ENCODE data around the gene ADGRA1.

- TF ChIP-seq, protein P1, sequence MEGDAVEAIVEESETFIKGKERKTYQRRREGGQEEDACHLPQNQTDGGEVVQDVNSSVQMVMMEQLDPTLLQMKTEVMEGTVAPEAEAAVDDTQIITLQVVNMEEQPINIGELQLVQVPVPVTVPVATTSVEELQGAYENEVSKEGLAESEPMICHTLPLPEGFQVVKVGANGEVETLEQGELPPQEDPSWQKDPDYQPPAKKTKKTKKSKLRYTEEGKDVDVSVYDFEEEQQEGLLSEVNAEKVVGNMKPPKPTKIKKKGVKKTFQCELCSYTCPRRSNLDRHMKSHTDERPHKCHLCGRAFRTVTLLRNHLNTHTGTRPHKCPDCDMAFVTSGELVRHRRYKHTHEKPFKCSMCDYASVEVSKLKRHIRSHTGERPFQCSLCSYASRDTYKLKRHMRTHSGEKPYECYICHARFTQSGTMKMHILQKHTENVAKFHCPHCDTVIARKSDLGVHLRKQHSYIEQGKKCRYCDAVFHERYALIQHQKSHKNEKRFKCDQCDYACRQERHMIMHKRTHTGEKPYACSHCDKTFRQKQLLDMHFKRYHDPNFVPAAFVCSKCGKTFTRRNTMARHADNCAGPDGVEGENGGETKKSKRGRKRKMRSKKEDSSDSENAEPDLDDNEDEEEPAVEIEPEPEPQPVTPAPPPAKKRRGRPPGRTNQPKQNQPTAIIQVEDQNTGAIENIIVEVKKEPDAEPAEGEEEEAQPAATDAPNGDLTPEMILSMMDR (IDR thresholded peaks at IDR 0.05; ENCODE audit: low read length) = no peak
- TF ChIP-seq EZH2phosphoT487 (IDR thresholded peaks at IDR 0.05; ENCODE audit: low read length) = no peak
Measured at GRCh38 chr10:133180965-133181639, 93.4 kb downstream of the ADGRA1 start.

All from MM.1S (cell line).